ENCODE data around the gene P2RY6.

- TF ChIP-seq, protein P1, sequence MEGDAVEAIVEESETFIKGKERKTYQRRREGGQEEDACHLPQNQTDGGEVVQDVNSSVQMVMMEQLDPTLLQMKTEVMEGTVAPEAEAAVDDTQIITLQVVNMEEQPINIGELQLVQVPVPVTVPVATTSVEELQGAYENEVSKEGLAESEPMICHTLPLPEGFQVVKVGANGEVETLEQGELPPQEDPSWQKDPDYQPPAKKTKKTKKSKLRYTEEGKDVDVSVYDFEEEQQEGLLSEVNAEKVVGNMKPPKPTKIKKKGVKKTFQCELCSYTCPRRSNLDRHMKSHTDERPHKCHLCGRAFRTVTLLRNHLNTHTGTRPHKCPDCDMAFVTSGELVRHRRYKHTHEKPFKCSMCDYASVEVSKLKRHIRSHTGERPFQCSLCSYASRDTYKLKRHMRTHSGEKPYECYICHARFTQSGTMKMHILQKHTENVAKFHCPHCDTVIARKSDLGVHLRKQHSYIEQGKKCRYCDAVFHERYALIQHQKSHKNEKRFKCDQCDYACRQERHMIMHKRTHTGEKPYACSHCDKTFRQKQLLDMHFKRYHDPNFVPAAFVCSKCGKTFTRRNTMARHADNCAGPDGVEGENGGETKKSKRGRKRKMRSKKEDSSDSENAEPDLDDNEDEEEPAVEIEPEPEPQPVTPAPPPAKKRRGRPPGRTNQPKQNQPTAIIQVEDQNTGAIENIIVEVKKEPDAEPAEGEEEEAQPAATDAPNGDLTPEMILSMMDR (IDR thresholded peaks at IDR 0.05): peak; percentile 96
- TF ChIP-seq ZFX (IDR thresholded peaks at IDR 0.05; ENCODE audit: borderline replicate concordance): no peak
Observed at GRCh38 chr11:73288873-73289707, 17.0 kb downstream of the P2RY6 start.
